Subcutaneous abdominal adipose tissue (tissue), 5 donors: ENCODE measurements around the gene NECTIN3.

Source experiments
- H3K27ac ChIP-seq: one replicate; pipeline ENCODE4 v1.7.0; 2013; ENCODE audit warnings: low read depth, mild to moderate bottlenecking, inconsistent platforms, low read length, moderate library complexity
- H3K27me3 ChIP-seq, 5 donors: one replicate each; pipeline ENCODE4 v1.7.0; 2013; ENCODE audit warnings: low read length in 5 of 5, inconsistent platforms in 1 of 5; ENCODE audit not compliant: control insufficient read depth in 5 of 5, insufficient read depth in 4 of 5
- H3K36me3 ChIP-seq, 5 donors: one replicate each; pipeline ENCODE4 v1.7.0; 2013; ENCODE audit warnings: low read length in 5 of 5; ENCODE audit not compliant: control insufficient read depth in 5 of 5, insufficient read depth in 5 of 5
- H3K4me1 ChIP-seq, 5 donors: one replicate each; pipeline ENCODE4 v1.7.0; 2013; ENCODE audit warnings: low read length in 5 of 5, mild to moderate bottlenecking in 3 of 5, moderate library complexity in 1 of 5; ENCODE audit not compliant: control insufficient read depth in 5 of 5, insufficient read depth in 5 of 5
- H3K4me3 ChIP-seq, 5 donors: one replicate each; pipeline ENCODE4 v1.7.0; 2013; ENCODE audit warnings: low read length in 5 of 5, low read depth in 1 of 5
- H3K9ac ChIP-seq, 5 donors: one replicate each; pipeline ENCODE4 v1.7.0; 2013; ENCODE audit warnings: low read length in 5 of 5, mild to moderate bottlenecking in 4 of 5, moderate library complexity in 3 of 5
- H3K9me3 ChIP-seq, 5 donors: one replicate each; pipeline ENCODE4 v1.7.0; 2013; ENCODE audit warnings: low read length in 5 of 5; ENCODE audit not compliant: control insufficient read depth in 5 of 5
- donor health status: healthy.
- donor health status: healthy.
- donor health status: healthy.
- donor health status: healthy.
- donor health status: healthy.

The NECTIN3 gene

DNA sequence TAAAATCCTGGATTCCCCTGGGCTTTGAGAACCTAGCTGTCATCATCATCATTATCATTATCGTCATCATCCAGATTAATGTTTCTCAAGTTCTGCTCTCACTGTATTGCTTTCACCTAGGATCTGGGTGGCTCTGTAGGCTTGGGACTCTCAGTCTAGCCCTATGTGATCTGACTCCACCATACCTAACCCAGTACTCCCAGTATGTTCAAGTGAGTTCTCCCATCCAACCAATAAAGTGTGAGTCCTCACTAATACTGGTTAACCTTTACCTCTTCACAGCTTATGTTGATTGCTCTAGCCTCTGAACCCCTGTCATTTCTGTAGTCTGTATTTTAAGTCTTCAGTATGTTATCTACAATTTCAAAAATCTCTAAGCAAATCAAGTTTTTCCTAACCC lies 102.3 kb downstream of the NECTIN3 start:
- Histone ChIP-seq H3K27me3 (no peaks in the 10 kb centered on the region), H3K9ac (no peak overlapping the region), H3K36me3 (peaks cover 0 to 29% (median 6%) of the 10 kb centered on the region in 5 donors), H3K9me3 (no peaks in the 10 kb centered on the region), H3K4me1 (no peaks in the 10 kb centered on the region), H3K27ac (no peak overlapping the region), H3K4me3 (no peak overlapping the region)

GRCh38 chr3:111190518-111190917 lies 118.9 kb downstream of the NECTIN3 start:
- Histone ChIP-seq H3K4me3 (no peak overlapping the region), H3K36me3 (peaks cover 18 to 37% (median 21%) of the 10 kb centered on the region in 5 donors), H3K27ac (no peak overlapping the region), H3K27me3 (no peaks in the 10 kb centered on the region), H3K9ac (no peak overlapping the region), H3K4me1 (no peaks in the 10 kb centered on the region), H3K9me3 (no peaks in the 10 kb centered on the region)

DNA sequence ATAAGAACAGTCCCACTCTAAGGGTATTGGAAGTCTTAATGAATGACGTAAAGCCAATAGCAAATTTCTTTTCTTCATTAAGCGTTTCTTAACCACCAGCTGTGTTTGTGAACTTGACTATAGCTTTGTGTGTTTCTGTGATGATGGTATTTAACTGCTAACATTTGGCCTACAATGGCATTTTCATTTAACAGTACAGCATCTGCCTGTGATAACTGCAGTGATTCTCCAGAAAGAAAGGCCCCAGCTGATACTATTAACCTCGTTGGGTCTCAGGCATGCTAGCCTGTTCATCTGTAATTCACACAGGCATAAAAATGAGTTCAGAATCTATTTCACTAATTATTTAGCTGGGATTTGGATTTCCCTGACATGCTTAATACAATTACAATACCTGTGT lies 121.9 kb downstream of the NECTIN3 start:
- Histone ChIP-seq H3K4me3 (no peak overlapping the region), H3K27me3 (no peaks in the 10 kb centered on the region), H3K9me3 (no peaks in the 10 kb centered on the region), H3K36me3 (peaks cover 18 to 43% (median 26%) of the 10 kb centered on the region in 5 donors), H3K9ac (no peak overlapping the region), H3K4me1 (no peaks in the 10 kb centered on the region), H3K27ac (no peak overlapping the region)

DNA sequence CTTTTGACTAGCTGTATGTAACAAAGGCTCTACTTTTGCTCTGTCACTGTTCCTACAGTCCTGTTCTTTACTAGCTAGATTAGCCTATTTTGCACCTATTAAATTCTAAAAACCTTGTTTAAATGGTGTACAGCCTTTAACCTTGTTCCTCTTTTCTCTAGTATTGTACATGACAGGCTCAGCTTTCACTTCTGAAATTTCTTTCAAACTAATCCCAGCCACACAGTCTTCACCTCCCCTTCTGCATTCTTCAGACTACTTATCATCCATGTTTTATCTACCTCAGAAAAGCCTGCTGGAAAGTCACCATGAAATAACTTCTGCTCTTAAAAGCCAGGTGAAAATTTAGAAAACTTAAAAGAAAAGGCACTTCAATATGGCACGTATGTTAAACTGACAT lies 122.4 kb downstream of the NECTIN3 start:
- H3K27ac ChIP-seq = no peak overlapping the region
- no peaks in the 10 kb centered on the region for H3K9me3 ChIP-seq
- no peak overlapping the region for H3K9ac ChIP-seq
- H3K4me3 ChIP-seq = no peak overlapping the region
- no peaks in the 10 kb centered on the region for H3K27me3 ChIP-seq
- H3K4me1 ChIP-seq = no peaks in the 10 kb centered on the region
- peaks cover 18 to 45% (median 26%) of the 10 kb centered on the region in 5 donors for H3K36me3 ChIP-seq

GRCh38 chr3:111197485-111197884 lies 125.9 kb downstream of the NECTIN3 start:
- no peaks in the 10 kb centered on the region for H3K4me1 ChIP-seq
- H3K9me3 ChIP-seq = no peaks in the 10 kb centered on the region
- peaks cover 18 to 39% (median 24%) of the 10 kb centered on the region in 5 donors for H3K36me3 ChIP-seq
- no peaks in the 10 kb centered on the region for H3K27me3 ChIP-seq
- H3K4me3 ChIP-seq = no peak overlapping the region
- no peak overlapping the region for H3K9ac ChIP-seq
- H3K27ac ChIP-seq = no peak overlapping the region

GRCh38 chr3:111200027-111200426 lies 128.4 kb downstream of the NECTIN3 start:
- H3K9ac ChIP-seq = no peak overlapping the region
- H3K4me1 ChIP-seq = no peaks in the 10 kb centered on the region
- no peak overlapping the region for H3K27ac ChIP-seq
- no peaks in the 10 kb centered on the region for H3K9me3 ChIP-seq
- H3K36me3 ChIP-seq = peaks cover 2 to 18% (median 6%) of the 10 kb centered on the region in 5 donors
- no peak overlapping the region for H3K4me3 ChIP-seq
- no peaks in the 10 kb centered on the region for H3K27me3 ChIP-seq

DNA sequence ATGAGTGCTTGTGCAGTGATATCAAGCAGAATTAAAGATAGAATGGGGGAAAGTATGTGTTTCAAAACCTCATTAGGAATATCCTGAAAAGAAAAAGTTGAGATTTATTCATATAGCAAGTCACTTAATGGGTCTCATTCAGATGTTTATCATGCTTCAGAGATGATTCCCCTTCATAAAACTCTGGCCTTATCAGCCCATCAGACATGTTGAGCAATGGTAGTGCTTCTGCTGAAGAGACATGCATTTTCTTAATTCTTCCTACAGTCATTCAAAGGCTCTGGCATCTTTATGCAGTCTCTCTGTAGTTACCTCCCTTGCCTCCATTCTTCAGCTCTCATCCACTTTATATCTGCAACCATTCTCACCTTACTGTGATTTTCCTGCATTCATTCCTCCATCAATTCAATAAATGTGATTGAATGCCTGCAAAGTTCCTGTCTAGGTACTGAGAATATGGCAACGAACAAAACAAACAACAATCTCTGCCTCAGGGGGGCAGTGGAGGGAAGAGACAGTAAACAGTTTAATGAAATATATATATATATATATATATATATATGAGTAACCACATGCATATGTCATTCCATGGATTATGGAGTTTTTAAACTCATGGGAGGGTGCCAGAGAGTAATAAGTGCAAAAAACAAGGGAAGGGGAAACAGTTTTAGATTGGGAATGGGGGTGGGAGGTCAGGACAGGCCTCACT lies 138.5 kb downstream of the NECTIN3 start:
- H3K9me3 ChIP-seq = no peaks in the 10 kb centered on the region
- H3K4me3 ChIP-seq = no peak overlapping the region
- H3K4me1 ChIP-seq = no peaks in the 10 kb centered on the region
- no peaks in the 10 kb centered on the region for H3K36me3 ChIP-seq
- no peak overlapping the region for H3K9ac ChIP-seq
- H3K27ac ChIP-seq = no peak overlapping the region
- no peaks in the 10 kb centered on the region for H3K27me3 ChIP-seq

GRCh38 chr3:111210866-111211564 lies 139.4 kb downstream of the NECTIN3 start:
- Histone ChIP-seq H3K4me3 (no peak overlapping the region), H3K4me1 (no peaks in the 10 kb centered on the region), H3K9ac (no peak overlapping the region), H3K36me3 (no peaks in the 10 kb centered on the region), H3K27me3 (no peaks in the 10 kb centered on the region), H3K9me3 (no peaks in the 10 kb centered on the region), H3K27ac (no peak overlapping the region)

DNA sequence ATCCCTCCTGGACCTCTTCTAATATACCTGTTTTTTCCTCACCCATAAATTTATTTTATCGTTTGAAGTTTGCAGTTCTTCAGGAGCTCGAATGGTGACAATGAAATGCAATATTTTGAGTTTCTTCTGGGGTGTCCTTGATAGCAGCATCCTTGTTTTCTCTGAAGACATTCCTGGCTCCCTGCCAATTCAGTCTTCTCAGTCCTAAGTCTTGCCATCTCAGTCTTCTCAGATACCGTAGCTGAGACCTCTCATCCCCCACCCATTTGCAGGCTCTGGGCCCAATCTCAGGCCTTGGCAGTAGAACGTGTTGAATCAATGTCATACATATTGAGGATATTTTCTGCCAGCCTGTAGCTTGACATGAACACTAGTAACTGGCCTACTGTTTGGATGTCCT lies 140.9 kb downstream of the NECTIN3 start:
- Histone ChIP-seq H3K4me3 (no peak overlapping the region), H3K9me3 (no peaks in the 10 kb centered on the region), H3K36me3 (no peaks in the 10 kb centered on the region), H3K27me3 (no peaks in the 10 kb centered on the region), H3K27ac (no peak overlapping the region), H3K9ac (no peak overlapping the region), H3K4me1 (no peaks in the 10 kb centered on the region)

- Histone ChIP-seq H3K9ac (no peak overlapping the region), H3K4me1 (no peaks in the 10 kb centered on the region), H3K9me3 (no peaks in the 10 kb centered on the region), H3K4me3 (no peak overlapping the region), H3K27me3 (no peaks in the 10 kb centered on the region), H3K27ac (no peak overlapping the region), H3K36me3 (no peaks in the 10 kb centered on the region)
These were observed 143.9 kb downstream of the NECTIN3 start for GRCh38 chr3:111215481-111215880.
